Measurements from ENCODE around the gene SEC22A.

GRCh38 chr3:123165163-123165562, 36.6 kb upstream of the SEC22A start:
- TF ChIP-seq EZH2phosphoT487 (IDR thresholded peaks at IDR 0.05; ENCODE audit: low read depth, severe bottlenecking, unreplicated experiment) (no peak), CTCF (IDR thresholded peaks at IDR 0.05; ENCODE audit: poor library complexity) (no peak), EZH2 (IDR thresholded peaks at IDR 0.05; ENCODE audit: borderline replicate concordance) (no peak)

Data from hepatocyte (in vitro differentiated cells).